NT2/D1 (cell line): ENCODE data around the gene RCOR1.

ENCODE experiments used
- DNase-seq: peaks from one replicate; pipeline ENCODE4 v3.0.0-alpha.2; 2011; ENCODE audit warnings: low read depth, low spot score
- H3K27me3 ChIP-seq: 2 replicates; pipeline ENCODE4 v1.6.0; 2011; ENCODE audit warnings: mild to moderate bottlenecking; ENCODE audit not compliant: insufficient read length, insufficient read depth
- H3K36me3 ChIP-seq: 2 replicates; pipeline ENCODE4 v1.6.1; 2011; ENCODE audit warnings: mild to moderate bottlenecking, low read length, mixed read lengths; ENCODE audit not compliant: insufficient read depth, insufficient read length
- H3K4me1 ChIP-seq: 2 replicates; pipeline ENCODE4 v1.5.1; 2011; ENCODE audit not compliant: insufficient read depth, insufficient read length
- H3K4me3 ChIP-seq: 2 replicates; pipeline ENCODE4 v1.5.1; 2011; ENCODE audit warnings: low read depth; ENCODE audit not compliant: insufficient read length
- H3K9ac ChIP-seq: 2 replicates; pipeline ENCODE4 v1.6.0; 2011; ENCODE audit warnings: low read depth; ENCODE audit not compliant: insufficient read length
- H3K9me3 ChIP-seq: 2 replicates; pipeline ENCODE4 v1.5.1; 2011; ENCODE audit warnings: mild to moderate bottlenecking, low read length; ENCODE audit not compliant: insufficient read depth
- SUZ12 ChIP-seq: IDR thresholded peaks from 2 replicates; pipeline ENCODE4 v1.6.1; 2011; ENCODE audit not compliant: insufficient read length, insufficient read depth; ENCODE audit errors: extremely low read depth
- YY1 ChIP-seq: IDR thresholded peaks from 2 replicates; pipeline ENCODE4 v1.6.1; 2011; ENCODE audit not compliant: insufficient read length, insufficient read depth
- ZNF274 ChIP-seq: IDR thresholded peaks from 2 replicates; pipeline ENCODE4 v1.6.1; 2011; ENCODE audit warnings: mild to moderate bottlenecking, low read depth, low read length

RCOR1 gene

GRCh38 chr14:102737402-102738372 lies 145.2 kb downstream of the RCOR1 start:
- no peak for DNase-seq
- Histone ChIP-seq H3K4me3 (no peak overlapping the region), H3K36me3 (peaks cover 11% of the 10 kb centered on the region), H3K9me3 (no peaks in the 10 kb centered on the region; the same call in 1 of the 2 replicates), H3K9ac (no peak overlapping the region), H3K27me3 (no peaks in the 10 kb centered on the region), H3K4me1 (no peaks in the 10 kb centered on the region)
- TF ChIP-seq SUZ12 (no peak), YY1 (no peak), ZNF274 (no peak)

- Histone ChIP-seq H3K27me3 (no peaks in the 10 kb centered on the region), H3K9ac (no peak overlapping the region), H3K36me3 (peaks cover 8% of the 10 kb centered on the region), H3K4me3 (no peak overlapping the region), H3K9me3 (no peaks in the 10 kb centered on the region; the same call in 1 of the 2 replicates), H3K4me1 (no peaks in the 10 kb centered on the region)
- no peak for DNase-seq
- TF ChIP-seq SUZ12 (no peak), ZNF274 (no peak), YY1 (no peak)
Measured at GRCh38 chr14:102738373-102739189, 146.1 kb downstream of the RCOR1 start.

- no peak for DNase-seq
- no peak overlapping the region for H3K9ac ChIP-seq
- H3K4me3 ChIP-seq: no peak overlapping the region
- TF ChIP-seq ZNF274: no peak
- TF ChIP-seq SUZ12: no peak
- TF ChIP-seq YY1: no peak
- H3K4me1 ChIP-seq: no peaks in the 10 kb centered on the region
- no peaks in the 10 kb centered on the region for H3K27me3 ChIP-seq
- H3K9me3 ChIP-seq: no peaks in the 10 kb centered on the region; the same call in 1 of the 2 replicates
- peaks cover 8% of the 10 kb centered on the region for H3K36me3 ChIP-seq
Measured at GRCh38 chr14:102739190-102739469, 146.7 kb downstream of the RCOR1 start.

GRCh38 chr14:102746634-102747438 lies 154.4 kb downstream of the RCOR1 start:
- Histone ChIP-seq H3K36me3 (peaks cover 20% of the 10 kb centered on the region), H3K4me1 (peaks cover 18% of the 10 kb centered on the region)

GRCh38 chr14:102748806-102749205 lies 156.4 kb downstream of the RCOR1 start:
- no peak for DNase-seq
- Histone ChIP-seq H3K9ac (peak overlapping the region; percentile 32), H3K4me1 (peaks cover 18% of the 10 kb centered on the region), H3K36me3 (peaks cover 20% of the 10 kb centered on the region), H3K4me3 (no peak overlapping the region), H3K27me3 (no peaks in the 10 kb centered on the region), H3K9me3 (no peaks in the 10 kb centered on the region)
- no peak for TF ChIP-seq ZNF274

More at GRCh38 chr14:102746634-102747438, 154.4 kb downstream of the RCOR1 start:
- Histone ChIP-seq H3K4me3 (no peak overlapping the region), H3K9me3 (no peaks in the 10 kb centered on the region), H3K27me3 (no peaks in the 10 kb centered on the region), H3K9ac (no peak overlapping the region)
- no peak for DNase-seq
- TF ChIP-seq YY1 (no peak), ZNF274 (no peak), SUZ12 (no peak)

- Histone ChIP-seq H3K9ac (peak overlapping the region; percentile 21), H3K4me1 (peaks cover 18% of the 10 kb centered on the region), H3K36me3 (peaks cover 20% of the 10 kb centered on the region), H3K9me3 (no peaks in the 10 kb centered on the region), H3K4me3 (no peak overlapping the region), H3K27me3 (no peaks in the 10 kb centered on the region)
- no peak for TF ChIP-seq YY1
- no peak for DNase-seq
Measured at GRCh38 chr14:102749393-102750305, 157.2 kb downstream of the RCOR1 start.
